GM19455 (cell line): ENCODE measurements around the gene FAM149B1.
"Not testable (repeated sequence)": the region's sequence is repeated elsewhere in the genome, so short reads cannot be mapped to it uniquely, and the experiment has no call there.

Experiments
- ATAC-seq: cut with Tn5 transposase; IDR thresholded peaks from one replicate; pipeline ENCODE4 v1.9.1; 2021; ENCODE audit not compliant: unreplicated experiment

FAM149B1 gene

GRCh38 chr10:73167783-73168464 lies at the start of gene FAM149B1, which contains the start of gene ECD:
Gene FAM149B1 (plus strand): TSS chr10:73168119. CDS start chr10:73168340, 221 bp downstream.
Gene ECD (minus strand): TSS chr10:73168008. CDS start chr10:73163937, 4,071 bp downstream.
- ATAC-seq, result peak; percentile 85

GRCh38 chr10:73119457-73119856 lies 48.5 kb upstream of the FAM149B1 start:
- no peak for ATAC-seq

GRCh38 chr10:73119952-73120351 lies 48.0 kb upstream of the FAM149B1 start:
- ATAC-seq, result no peak

GRCh38 chr10:73126343-73126742 lies 41.6 kb upstream of the FAM149B1 start:
- ATAC-seq, result no peak

- ATAC-seq, result no peak
Measured at GRCh38 chr10:73131301-73131700, 36.6 kb upstream of the FAM149B1 start.

GRCh38 chr10:73131913-73132686 lies 35.8 kb upstream of the FAM149B1 start:
- ATAC-seq, result no peak

DNA sequence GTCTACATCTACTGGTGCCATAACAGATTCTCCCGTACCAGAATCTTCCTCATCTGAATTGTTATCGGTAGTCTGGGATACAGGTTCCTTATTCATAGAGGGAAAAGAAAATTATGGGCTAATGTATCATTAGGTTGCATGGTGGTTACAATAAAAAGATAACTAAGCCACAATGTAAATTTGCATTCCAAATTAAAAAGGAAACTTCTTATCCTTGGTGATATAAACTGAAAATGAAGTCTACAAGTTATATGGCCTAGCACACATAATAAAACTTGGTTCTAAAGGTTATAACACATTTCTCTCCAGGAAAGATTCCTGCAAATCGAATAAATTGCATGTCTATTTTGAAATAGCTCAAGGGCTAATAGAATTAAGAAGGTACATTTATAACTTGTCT lies 33.2 kb upstream of the FAM149B1 start:
- ATAC-seq, result no peak

DNA sequence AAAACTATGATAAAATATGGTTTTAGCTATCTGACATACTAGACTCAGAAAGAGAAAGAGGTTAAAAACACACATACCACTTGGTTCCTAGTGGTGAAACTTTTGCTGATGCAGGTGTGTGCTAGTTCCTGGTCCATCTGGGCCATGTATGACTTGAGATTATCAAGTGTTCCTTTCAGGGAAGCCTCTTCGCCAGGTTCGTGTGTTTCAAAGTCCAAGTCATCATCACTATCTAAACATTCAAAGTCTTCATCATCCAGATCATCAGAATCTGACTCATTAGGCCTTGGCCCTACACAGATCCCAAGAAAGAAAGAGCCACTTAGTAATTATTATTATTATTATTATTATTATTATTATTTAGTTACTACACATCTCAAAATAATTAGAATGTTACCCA lies 31.3 kb upstream of the FAM149B1 start:
- ATAC-seq, result no peak

- ATAC-seq, result no peak
Measured at GRCh38 chr10:73139251-73139650, 28.7 kb upstream of the FAM149B1 start.

- no peak for ATAC-seq
Measured at GRCh38 chr10:73141603-73142002, 26.3 kb upstream of the FAM149B1 start.

DNA sequence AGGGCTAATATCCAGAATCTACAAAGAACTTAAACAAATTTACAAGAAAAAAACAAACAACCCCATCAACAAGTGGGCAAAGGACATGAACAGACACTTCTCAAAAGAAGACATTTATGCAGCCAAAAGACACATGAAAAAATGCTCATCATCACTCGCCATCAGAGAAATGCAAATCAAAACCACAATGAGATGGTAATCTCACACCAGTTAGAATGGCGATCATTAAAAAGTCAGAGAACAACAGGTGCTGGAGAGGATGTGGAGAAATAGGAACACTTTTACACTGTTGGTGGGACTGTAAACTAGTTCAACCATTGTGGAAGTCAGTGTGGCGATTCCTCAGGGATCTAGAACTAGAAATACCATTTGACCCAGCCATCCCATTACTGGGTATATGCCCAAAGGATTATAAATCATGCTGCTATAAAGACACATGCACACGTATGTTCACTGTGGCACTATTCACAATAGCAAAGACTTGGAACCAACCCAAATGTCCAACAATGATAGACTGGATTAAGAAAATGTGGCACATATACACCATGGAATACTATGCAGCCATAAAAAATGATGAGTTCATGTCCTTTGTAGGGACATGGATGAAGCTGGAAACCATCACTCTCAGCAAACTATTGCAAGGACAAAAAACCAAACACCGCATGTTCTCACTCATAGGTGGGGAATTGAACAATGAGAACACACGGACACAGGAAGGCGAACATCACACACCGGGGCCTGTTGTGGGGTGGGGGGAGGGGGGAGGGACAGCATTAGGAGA lies 17.1 kb upstream of the FAM149B1 start:
- ATAC-seq, result not testable (repeated sequence)

DNA sequence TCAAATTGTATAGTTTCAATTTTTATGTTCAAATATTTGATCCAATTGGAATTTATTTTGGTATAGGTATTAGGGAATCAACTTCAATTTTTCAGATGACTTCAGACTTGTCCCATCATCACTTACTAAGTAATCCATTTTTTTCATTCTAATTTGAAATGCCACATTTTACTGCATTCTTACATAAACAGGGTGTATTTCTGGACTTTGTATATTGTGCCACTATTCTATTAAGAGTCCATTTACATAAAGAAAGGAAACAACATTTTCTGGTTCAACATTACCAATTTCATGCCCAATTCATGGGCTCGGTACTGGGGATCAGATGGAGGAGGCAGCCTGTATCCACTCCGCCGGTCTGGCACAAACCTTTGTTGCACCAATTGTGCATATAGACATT lies 15.9 kb upstream of the FAM149B1 start:
- no peak for ATAC-seq

DNA sequence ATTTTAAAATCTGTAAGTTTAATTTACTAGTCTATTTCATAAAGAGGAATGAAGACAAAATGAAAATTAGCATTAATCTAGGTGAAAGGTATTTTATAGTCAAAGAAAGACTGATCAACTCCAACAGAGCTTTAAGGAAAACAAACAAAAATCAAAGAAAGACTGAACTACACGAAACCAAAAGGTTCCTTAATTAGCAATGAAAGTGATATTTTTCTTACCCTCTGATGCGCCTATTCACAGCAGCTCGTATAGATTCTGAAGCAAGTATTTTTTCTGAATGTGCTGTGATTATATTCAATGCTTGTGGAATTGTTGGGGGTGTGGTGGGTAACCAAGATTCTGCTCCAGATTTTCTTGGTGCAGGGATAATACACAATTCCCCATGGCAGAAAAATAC lies 11.9 kb upstream of the FAM149B1 start:
- ATAC-seq, result no peak

DNA sequence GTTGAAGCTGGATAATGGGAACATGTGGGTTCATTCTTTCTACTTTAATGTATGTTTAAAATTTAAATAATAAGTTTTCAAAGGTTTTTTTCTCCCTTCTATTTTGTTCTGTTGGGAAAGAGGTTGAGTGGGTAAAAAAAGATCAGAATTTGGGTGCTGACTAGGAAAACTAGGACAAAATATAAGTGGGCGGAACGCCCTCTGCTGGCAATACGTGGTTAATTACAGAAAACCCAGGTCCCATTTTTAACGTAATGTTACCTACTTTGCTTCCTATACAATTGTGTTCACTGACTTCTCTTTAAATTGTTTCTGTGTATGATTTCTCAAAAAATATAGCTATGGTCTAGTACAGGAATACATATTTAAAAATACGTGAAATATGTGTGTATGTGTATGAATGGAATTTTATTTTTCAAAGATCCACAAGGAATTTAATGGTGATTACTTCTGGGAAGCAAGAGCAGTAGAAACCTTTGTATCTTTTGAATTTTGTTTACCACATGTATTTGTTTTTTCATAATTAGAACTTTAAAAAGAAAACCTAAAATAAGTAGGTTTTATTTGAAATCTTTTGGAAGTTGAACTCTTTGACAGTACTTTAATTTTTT lies 8.8 kb upstream of the FAM149B1 start:
- ATAC-seq, result no peak

DNA sequence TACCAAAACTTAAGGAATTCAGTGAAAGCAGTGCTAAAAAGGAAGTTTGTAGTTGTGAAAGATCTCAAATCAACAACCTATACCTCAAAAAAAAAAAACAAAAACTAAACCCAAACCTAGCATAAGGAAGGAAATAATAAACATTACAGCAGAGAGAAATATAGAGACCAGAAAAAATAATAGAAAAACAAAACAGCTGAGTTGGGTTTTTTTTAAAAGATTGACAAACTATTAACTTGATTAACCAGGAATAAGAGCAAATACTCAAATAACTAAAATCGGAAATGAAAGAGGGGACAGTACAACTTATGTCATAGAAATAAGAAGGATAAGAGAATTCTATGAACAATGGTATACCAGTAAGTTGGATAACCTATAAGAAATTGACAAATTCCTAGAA lies 6.8 kb upstream of the FAM149B1 start:
- no peak for ATAC-seq

DNA sequence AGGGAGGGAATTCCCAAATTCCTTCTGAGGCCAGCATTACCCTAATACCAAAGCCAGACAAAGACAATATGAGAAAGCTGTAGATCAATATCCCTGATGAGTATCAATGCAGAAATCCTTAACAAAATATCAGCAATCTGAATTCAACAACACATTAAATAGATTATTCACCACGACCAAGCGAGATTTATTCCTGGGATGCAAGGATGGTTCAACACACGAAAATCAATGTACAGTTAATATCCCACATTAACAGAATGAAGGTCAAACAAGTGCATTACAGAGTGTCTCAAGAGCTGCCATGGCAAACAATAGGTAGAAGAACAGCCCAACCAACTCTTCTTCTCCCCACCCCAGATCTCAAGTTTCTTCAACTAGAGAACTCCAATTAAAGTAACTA lies 6.3 kb upstream of the FAM149B1 start:
- no peak for ATAC-seq

DNA sequence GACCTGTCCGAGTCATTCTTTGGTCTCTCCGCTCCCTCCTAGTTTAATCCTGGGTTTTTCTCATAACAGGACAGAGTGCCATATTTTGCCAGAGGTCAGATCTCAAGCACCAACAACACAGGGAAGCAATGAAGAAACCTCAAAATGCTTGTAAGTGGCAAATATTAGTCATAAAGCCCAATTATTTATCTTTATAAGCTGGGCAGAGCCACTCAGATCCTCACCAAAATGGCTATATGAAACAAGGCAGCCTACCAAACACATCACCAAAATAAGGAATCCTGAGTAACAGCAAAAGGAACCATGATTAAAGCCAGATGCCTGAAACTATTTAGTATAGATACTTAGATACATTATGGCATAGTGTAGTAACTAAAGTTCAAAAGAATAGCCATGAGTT lies 4.8 kb upstream of the FAM149B1 start:
- ATAC-seq, result no peak

DNA sequence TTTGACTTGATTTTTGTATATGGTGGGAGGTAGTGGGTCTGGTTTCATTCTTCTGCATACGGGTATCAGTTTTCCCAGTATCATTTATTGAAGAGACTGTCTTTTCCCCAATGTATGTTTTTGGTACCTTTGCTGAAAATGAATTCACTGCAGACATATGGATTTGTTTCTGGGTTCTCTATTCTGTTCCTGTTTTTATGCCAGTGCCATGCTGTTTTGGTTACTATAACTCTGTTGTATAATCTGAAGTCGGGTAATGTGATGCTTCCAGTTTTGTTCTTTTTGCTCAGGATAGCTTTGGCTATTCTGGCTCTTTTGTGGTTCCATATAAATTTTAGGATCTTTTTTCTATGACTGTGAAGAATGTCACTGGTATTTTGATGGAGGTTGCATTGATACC lies 947 bp upstream of the FAM149B1 start:
- ATAC-seq, result no peak

DNA sequence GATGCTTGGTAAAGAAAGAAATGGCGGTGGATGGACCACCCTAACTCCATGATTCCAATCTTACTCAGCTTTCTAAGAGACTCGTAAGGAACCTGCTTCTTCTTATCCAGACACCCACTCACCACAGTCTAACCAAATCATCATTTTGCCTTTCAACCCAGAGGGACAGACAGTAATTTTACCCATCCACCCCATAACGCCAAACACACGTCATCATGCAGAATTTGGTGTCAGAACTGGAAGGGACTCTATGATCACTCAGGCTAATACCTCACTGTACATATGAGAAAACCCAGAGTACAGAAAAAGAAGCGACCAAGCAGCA lies 499 bp upstream of the FAM149B1 start:
- ATAC-seq, result no peak

DNA sequence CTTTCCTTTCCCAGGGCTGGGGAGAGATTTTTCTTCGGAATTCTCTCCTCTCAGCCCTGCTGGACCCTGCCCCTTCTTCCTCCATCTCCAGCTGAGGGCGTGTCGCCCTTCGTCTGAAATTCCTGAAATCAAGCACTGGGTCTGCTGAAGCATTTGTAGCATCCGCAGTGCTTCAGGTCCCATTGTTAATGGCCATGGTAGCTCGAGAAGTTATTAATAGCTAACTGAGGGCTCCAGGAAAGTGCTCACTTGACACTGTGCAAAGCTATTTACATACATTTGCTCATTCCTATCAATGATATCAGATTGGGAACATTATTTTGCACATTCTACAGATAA lies 515 bp downstream of the FAM149B1 start:
- peak; percentile 20 for ATAC-seq

- ATAC-seq, result no peak
Measured at GRCh38 chr10:73169320-73169719, 1.4 kb downstream of the FAM149B1 start.

- ATAC-seq, result no peak
Measured at GRCh38 chr10:73172867-73173266, 4.9 kb downstream of the FAM149B1 start.
